HepG2 (cell line): ENCODE measurements around the gene IRF3. TPM values are rescaled to one million over a fixed set of nuclear protein-coding genes. Genes with fewer than 3 reads are reported as not detected.

Experiments
- FOSL2 ChIP-seq: sonication (generic); formaldehyde crosslinking; IDR thresholded peaks from 2 replicates; pipeline ENCODE4 v1.4.0; 2020; ENCODE audit warnings: missing genetic modification reagents
- HNF4A ChIP-seq: sonication (generic); formaldehyde crosslinking; IDR thresholded peaks from 2 replicates; pipeline ENCODE4 v1.4.0; 2020; ENCODE audit warnings: missing genetic modification reagents
- KMT2B ChIP-seq: IDR thresholded peaks from 2 replicates; pipeline ENCODE4 v1.6.1; 2016; ENCODE audit warnings: missing genetic modification reagents, missing compliant biosample characterization
- MAFG ChIP-seq: sonication (generic); formaldehyde crosslinking; IDR thresholded peaks from 2 replicates; pipeline ENCODE4 v1.5.1; 2020; ENCODE audit warnings: mild to moderate bottlenecking, missing genetic modification reagents
- NFE2 ChIP-seq: sonication (generic); formaldehyde crosslinking; IDR thresholded peaks from 2 replicates; pipeline ENCODE4 v1.4.0; 2020; ENCODE audit warnings: missing genetic modification reagents
- SRSF9 ChIP-seq: fragments of 200-400 bp; formaldehyde crosslinking; IDR thresholded peaks from 2 replicates; pipeline ENCODE4 v1.6.1; 2018; ENCODE audit warnings: borderline replicate concordance, mild to moderate bottlenecking, low read depth, low read length; ENCODE audit not compliant: insufficient read depth, poor library complexity, severe bottlenecking
- ZNF253 ChIP-seq: sonication (generic); formaldehyde crosslinking; IDR thresholded peaks from 2 replicates; pipeline ENCODE4 v1.8.0; 2022; ENCODE audit warnings: mild to moderate bottlenecking, missing genetic modification reagents, borderline replicate concordance
- ZNF607 ChIP-seq: sonication (generic); formaldehyde crosslinking; IDR thresholded peaks from 2 replicates; pipeline ENCODE4 v1.5.1; 2020; ENCODE audit warnings: missing genetic modification reagents, mild to moderate bottlenecking, borderline replicate concordance
- ZNF83 ChIP-seq: sonication (generic); formaldehyde crosslinking; IDR thresholded peaks from 2 replicates; pipeline ENCODE4 v1.4.0; 2020; ENCODE audit warnings: missing genetic modification reagents, mild to moderate bottlenecking, borderline replicate concordance
- polyA plus RNA-seq, 8 experiments: library from polyadenylated mRNA; depleted of rRNA in 3 of 8; stranded (reverse) in 7 of 8; unstranded in 1 of 8; fragments of >200 nt; fragmentation: Illumina TruSeq in 4 of 8; extraction: Trizol in 4 of 8; gene quantifications; 2 replicates each; pipeline versions ENCODE4 v1.2.1 to v1.2.3, GENCODE V29; 2011 to 2016; ENCODE audit warnings: low read depth in 4 of 8, missing spikeins in 1 of 8, mixed read lengths in 1 of 8; ENCODE audit not compliant: insufficient read depth in 1 of 8
- total RNA-seq, 5 experiments: library from RNA; depleted of rRNA; stranded (reverse); fragments of >200 nt; fragmentation: Illumina TruSeq; extraction: Trizol; gene quantifications; 2 replicates each; pipeline ENCODE4 v1.2.3, GENCODE V29; 2016; ENCODE audit warnings: low read depth in 1 of 5
- TF ChIP-seq, protein P1 (sequence below): sonication (generic); formaldehyde crosslinking; IDR thresholded peaks from 2 replicates; pipeline ENCODE4 v1.8.0; 2022; ENCODE audit warnings: mild to moderate bottlenecking, missing genetic modification reagents, moderate library complexity
- TF ChIP-seq, protein P2 (sequence below): IDR thresholded peaks from 2 replicates; pipeline ENCODE4 v1.6.1; 2016; ENCODE audit warnings: mild to moderate bottlenecking, missing biosample characterization, missing genetic modification reagents
- TF ChIP-seq, protein P3 (sequence below): sonication (generic); formaldehyde crosslinking; IDR thresholded peaks from 2 replicates; pipeline ENCODE4 v1.4.0; 2020; ENCODE audit warnings: low read depth, missing genetic modification reagents
- TF ChIP-seq, protein P4 (sequence below), 2 experiments: sonication (generic) in 1 of 2; formaldehyde crosslinking in 1 of 2; IDR thresholded peaks; 2 replicates each; pipeline versions ENCODE4 v1.6.1 to v1.9.0; 2014 to 2022; ENCODE audit warnings: antibody characterized with exemption in 1 of 2, borderline replicate concordance in 1 of 2, inconsistent platforms in 1 of 2, low read depth in 1 of 2, missing genetic modification reagents in 1 of 2

Gene IRF3
- total and polyA plus RNA-seq, 2 of the 13 experiments (the other 11 are each of a cell fraction or from before 2014, with no cell fraction given), result 61.9 to 65.5 TPM

DNA sequence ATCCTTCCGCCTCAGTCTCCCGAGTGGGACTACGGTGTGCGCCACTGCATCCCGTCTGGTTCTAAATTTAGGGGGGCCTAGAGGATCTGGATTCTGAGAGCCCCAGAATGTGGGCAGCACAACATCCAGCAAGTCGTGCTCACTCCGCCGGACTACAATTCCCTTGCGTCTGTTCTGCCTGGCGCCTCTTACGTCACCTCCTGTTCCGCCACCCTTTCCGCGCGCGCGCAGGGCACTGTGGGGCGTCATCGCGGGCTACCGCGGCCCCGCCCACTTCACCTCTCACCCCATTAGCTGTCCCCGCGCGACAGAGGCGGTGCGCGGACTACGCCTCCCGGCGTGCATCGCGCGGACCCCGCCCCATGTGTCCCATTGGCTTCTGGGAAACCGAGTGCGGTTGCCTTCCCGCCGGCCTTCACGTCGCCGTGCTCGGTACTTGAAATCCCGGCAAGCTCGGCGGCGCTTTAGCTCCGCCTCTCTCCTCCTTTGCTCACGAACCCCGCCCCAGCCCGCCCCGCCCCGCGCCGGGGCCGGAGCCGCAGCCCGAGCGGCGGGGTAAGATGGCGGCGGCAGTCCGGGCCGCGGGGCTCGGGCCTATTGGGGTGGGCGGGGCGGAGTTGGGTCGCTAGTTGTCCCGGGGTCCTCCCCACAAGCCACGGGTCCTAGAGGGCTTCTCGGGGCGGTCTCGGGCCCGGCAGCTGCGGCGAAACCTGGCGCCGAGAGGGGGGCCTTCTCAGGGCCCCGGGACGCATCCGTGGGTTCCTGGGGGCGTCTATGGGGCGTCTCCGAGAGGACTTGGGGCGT lies 23.8 kb downstream of the IRF3 start, which contains the start of gene SCAF1 (continued):
- TF ChIP-seq, protein P1, sequence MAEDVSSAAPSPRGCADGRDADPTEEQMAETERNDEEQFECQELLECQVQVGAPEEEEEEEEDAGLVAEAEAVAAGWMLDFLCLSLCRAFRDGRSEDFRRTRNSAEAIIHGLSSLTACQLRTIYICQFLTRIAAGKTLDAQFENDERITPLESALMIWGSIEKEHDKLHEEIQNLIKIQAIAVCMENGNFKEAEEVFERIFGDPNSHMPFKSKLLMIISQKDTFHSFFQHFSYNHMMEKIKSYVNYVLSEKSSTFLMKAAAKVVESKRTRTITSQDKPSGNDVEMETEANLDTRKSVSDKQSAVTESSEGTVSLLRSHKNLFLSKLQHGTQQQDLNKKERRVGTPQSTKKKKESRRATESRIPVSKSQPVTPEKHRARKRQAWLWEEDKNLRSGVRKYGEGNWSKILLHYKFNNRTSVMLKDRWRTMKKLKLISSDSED (CRISPR knock-in tag), result no peak
- TF ChIP-seq HNF4A (CRISPR knock-in tag) (no peak), FOSL2 (CRISPR knock-in tag) (peak; percentile 77), KMT2B (CRISPR knock-in tag) (peak; percentile 72; the same call in 1 of the 2 replicates), ZNF607 (CRISPR knock-in tag) (peak; percentile 61; the same call in 1 of the 2 replicates), SRSF9 (no peak), MAFG (CRISPR knock-in tag) (no peak), NFE2 (CRISPR knock-in tag) (no peak), ZNF253 (CRISPR knock-in tag) (no peak), ZNF83 (CRISPR knock-in tag) (no peak)
- TF ChIP-seq, protein P2, sequence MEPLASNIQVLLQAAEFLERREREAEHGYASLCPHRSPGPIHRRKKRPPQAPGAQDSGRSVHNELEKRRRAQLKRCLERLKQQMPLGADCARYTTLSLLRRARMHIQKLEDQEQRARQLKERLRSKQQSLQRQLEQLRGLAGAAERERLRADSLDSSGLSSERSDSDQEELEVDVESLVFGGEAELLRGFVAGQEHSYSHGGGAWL (CRISPR knock-in tag), result 0 out of 2 replicates have a peak, but pooled peaks have one; percentile 11
- TF ChIP-seq, protein P3, sequence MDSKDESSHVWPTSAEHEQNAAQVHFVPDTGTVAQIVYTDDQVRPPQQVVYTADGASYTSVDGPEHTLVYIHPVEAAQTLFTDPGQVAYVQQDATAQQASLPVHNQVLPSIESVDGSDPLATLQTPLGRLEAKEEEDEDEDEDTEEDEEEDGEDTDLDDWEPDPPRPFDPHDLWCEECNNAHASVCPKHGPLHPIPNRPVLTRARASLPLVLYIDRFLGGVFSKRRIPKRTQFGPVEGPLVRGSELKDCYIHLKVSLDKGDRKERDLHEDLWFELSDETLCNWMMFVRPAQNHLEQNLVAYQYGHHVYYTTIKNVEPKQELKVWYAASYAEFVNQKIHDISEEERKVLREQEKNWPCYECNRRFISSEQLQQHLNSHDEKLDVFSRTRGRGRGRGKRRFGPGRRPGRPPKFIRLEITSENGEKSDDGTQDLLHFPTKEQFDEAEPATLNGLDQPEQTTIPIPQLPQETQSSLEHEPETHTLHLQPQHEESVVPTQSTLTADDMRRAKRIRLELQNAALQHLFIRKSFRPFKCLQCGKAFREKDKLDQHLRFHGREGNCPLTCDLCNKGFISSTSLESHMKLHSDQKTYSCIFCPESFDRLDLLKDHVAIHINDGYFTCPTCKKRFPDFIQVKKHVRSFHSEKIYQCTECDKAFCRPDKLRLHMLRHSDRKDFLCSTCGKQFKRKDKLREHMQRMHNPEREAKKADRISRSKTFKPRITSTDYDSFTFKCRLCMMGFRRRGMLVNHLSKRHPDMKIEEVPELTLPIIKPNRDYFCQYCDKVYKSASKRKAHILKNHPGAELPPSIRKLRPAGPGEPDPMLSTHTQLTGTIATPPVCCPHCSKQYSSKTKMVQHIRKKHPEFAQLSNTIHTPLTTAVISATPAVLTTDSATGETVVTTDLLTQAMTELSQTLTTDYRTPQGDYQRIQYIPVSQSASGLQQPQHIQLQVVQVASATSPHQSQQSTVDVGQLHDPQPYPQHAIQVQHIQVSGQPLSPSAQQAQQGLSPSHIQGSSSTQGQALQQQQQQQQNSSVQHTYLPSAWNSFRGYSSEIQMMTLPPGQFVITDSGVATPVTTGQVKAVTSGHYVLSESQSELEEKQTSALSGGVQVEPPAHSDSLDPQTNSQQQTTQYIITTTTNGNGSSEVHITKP, result peak; percentile 74; the same call in 1 of the 2 replicates
- TF ChIP-seq, protein P4, sequence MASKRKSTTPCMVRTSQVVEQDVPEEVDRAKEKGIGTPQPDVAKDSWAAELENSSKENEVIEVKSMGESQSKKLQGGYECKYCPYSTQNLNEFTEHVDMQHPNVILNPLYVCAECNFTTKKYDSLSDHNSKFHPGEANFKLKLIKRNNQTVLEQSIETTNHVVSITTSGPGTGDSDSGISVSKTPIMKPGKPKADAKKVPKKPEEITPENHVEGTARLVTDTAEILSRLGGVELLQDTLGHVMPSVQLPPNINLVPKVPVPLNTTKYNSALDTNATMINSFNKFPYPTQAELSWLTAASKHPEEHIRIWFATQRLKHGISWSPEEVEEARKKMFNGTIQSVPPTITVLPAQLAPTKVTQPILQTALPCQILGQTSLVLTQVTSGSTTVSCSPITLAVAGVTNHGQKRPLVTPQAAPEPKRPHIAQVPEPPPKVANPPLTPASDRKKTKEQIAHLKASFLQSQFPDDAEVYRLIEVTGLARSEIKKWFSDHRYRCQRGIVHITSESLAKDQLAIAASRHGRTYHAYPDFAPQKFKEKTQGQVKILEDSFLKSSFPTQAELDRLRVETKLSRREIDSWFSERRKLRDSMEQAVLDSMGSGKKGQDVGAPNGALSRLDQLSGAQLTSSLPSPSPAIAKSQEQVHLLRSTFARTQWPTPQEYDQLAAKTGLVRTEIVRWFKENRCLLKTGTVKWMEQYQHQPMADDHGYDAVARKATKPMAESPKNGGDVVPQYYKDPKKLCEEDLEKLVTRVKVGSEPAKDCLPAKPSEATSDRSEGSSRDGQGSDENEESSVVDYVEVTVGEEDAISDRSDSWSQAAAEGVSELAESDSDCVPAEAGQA (IDR thresholded peaks at IDR 0.05; ENCODE audit: low read depth), result peak; percentile 85
- TF ChIP-seq, protein P4 (CRISPR knock-in tag; IDR thresholded peaks at IDR 0.05; ENCODE audit: borderline replicate concordance), result no peak
